ENCODE data around the gene STYXL2.

The STYXL2 gene

GRCh38 chr1:167136806-167137205 is 42.9 kb downstream of the STYXL2 start:
- no peak for DNase-seq (ENCODE audit: low read depth)

GRCh38 chr1:167137332-167137781 is 43.5 kb downstream of the STYXL2 start:
- DNase-seq (ENCODE audit: low read depth): no peak

- DNase-seq (ENCODE audit: low read depth): no peak
Observed at GRCh38 chr1:167137793-167138510, 44.1 kb downstream of the STYXL2 start.

- DNase-seq (ENCODE audit: low read depth): no peak
Observed at GRCh38 chr1:167138703-167139102, 44.8 kb downstream of the STYXL2 start.

- no peak for DNase-seq (ENCODE audit: low read depth)
Observed at GRCh38 chr1:167141963-167142362, 48.1 kb downstream of the STYXL2 start.

All from fibroblast of gingiva (primary cell).